ENCODE measurements around the gene DCAF15.

- TF ChIP-seq CTCF (IDR thresholded peaks at IDR 0.05; ENCODE audit: low read depth, low read length), result no peak
- TF ChIP-seq EZH2phosphoT487 (IDR thresholded peaks at IDR 0.05; ENCODE audit: low read depth), result no peak
Measured at GRCh38 chr19:13977803-13978202, 25.5 kb downstream of the DCAF15 start.

All from OCI-LY3 (cell line).